GM06990 (cell line): Measurements from ENCODE around the gene ZNFX1.

Experiments used
- DNase-seq: peaks from one replicate; pipeline ENCODE4 v3.0.0-alpha.2; 2011; ENCODE audit not compliant: insufficient read length; ENCODE audit errors: extremely low read depth
- H3K27me3 ChIP-seq: replicated peaks from 2 replicates; pipeline ENCODE4 v1.6.0; 2011; ENCODE audit warnings: low read length; ENCODE audit not compliant: control insufficient read depth, insufficient read depth
- H3K36me3 ChIP-seq: 2 replicates; pipeline ENCODE4 v1.5.1; 2011; ENCODE audit warnings: low read length; ENCODE audit not compliant: control insufficient read depth, insufficient read depth
- H3K4me3 ChIP-seq: replicated peaks from 2 replicates; pipeline ENCODE4 v1.5.1; 2011; ENCODE audit warnings: low read depth, mild to moderate bottlenecking, control low read depth, low read length
- CTCF ChIP-seq: IDR thresholded peaks from 2 replicates; pipeline ENCODE4 v1.5.1; 2011; ENCODE audit warnings: low read length, control low read depth, mild to moderate bottlenecking, inconsistent platforms; ENCODE audit not compliant: insufficient read depth, poor library complexity, severe bottlenecking

Gene ZNFX1

GRCh38 chr20:49285813-49286494 lies 8.1 kb upstream of the ZNFX1 start:
- Histone ChIP-seq H3K36me3 (peaks cover 63% of the 10 kb centered on the region), H3K4me3 (no peak overlapping the region), H3K27me3 (no peaks in the 10 kb centered on the region)
- TF ChIP-seq CTCF, result no peak
- DNase-seq, result no peak

- H3K4me3 ChIP-seq, result no peak overlapping the region
- H3K27me3 ChIP-seq, result no peaks in the 10 kb centered on the region
- TF ChIP-seq CTCF, result no peak
- peaks cover 66% of the 10 kb centered on the region for H3K36me3 ChIP-seq
- DNase-seq, result no peak
Observed at GRCh38 chr20:49285233-49285668, 7.4 kb upstream of the ZNFX1 start.

GRCh38 chr20:49284818-49285217 lies 7.0 kb upstream of the ZNFX1 start:
- H3K4me3 ChIP-seq, result peak overlapping the region; percentile 7; the same call in 1 of the 2 replicates
- TF ChIP-seq CTCF, result no peak
- DNase-seq, result no peak
- H3K36me3 ChIP-seq, result peaks cover 70% of the 10 kb centered on the region
- H3K27me3 ChIP-seq, result no peaks in the 10 kb centered on the region

GRCh38 chr20:49283703-49284625 lies 6.1 kb upstream of the ZNFX1 start:
- no peaks in the 10 kb centered on the region for H3K27me3 ChIP-seq
- peaks cover 66% of the 10 kb centered on the region for H3K36me3 ChIP-seq
- peak overlapping the region; percentile 98 for H3K4me3 ChIP-seq
- no peak for TF ChIP-seq CTCF
- no peak for DNase-seq

- peaks cover 60% of the 10 kb centered on the region for H3K36me3 ChIP-seq
- no peak for DNase-seq
- H3K4me3 ChIP-seq, result peak overlapping the region; percentile 98
- TF ChIP-seq CTCF, result no peak
- H3K27me3 ChIP-seq, result no peaks in the 10 kb centered on the region
Observed at GRCh38 chr20:49283176-49283702, 5.4 kb upstream of the ZNFX1 start.
